AG04449 (cell line): ENCODE measurements around the gene AFP.

ENCODE experiments used
- CTCF ChIA-PET: fragments of 350-600 bp; formaldehyde crosslinking; extraction: SDS; loops from one replicate; lab custom pipeline; 2021; ENCODE audit warnings: antibody characterized with exemption; lab: Yijun Ruan, JAX
- POLR2A ChIA-PET: fragments of 400-600, 350-600 bp; formaldehyde crosslinking; extraction: SDS; loops from one replicate; lab custom pipeline; 2020; ENCODE audit warnings: antibody characterized with exemption, inconsistent platforms; lab: Yijun Ruan, JAX
- DNase-seq: peaks from one replicate; pipeline ENCODE4 v3.0.0-alpha.2; 2010; ENCODE audit warnings: low read depth, low spot score
- H3K4me3 ChIP-seq: 2 replicates; pipeline ENCODE4 v1.5.1; 2011; ENCODE audit warnings: low read depth, mild to moderate bottlenecking, control low read depth, low read length
- CTCF ChIP-seq: IDR thresholded peaks from one replicate; pipeline ENCODE4 v1.5.1; 2011; ENCODE audit warnings: mild to moderate bottlenecking, moderate library complexity, low read length, control low read depth, inconsistent platforms; ENCODE audit not compliant: insufficient read depth; ENCODE audit errors: missing control alignments

AFP gene

DNA sequence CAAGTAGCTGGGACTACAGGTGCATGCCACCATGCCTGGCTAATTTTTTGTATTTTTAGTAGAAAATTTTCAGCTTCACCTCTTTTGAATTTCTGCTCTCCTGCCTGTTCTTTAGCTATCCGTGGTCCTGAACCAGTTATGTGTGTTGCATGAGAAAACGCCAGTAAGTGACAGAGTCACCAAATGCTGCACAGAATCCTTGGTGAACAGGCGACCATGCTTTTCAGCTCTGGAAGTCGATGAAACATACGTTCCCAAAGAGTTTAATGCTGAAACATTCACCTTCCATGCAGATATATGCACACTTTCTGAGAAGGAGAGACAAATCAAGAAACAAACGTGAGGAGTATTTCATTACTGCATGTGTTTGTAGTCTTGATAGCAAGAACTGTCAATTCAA lies 18.0 kb upstream of the AFP start:
- H3K4me3 ChIP-seq = no peak overlapping the region
- ChIA-PET CTCF (interaction anchor here (0.9 kb wide), 1 partner anchor 28 kb away, joined by 3 read pairs; no protein-coding TSS in a partner anchor), POLR2A (no interaction called here)
- no peak for DNase-seq
- TF ChIP-seq CTCF = no peak

DNA sequence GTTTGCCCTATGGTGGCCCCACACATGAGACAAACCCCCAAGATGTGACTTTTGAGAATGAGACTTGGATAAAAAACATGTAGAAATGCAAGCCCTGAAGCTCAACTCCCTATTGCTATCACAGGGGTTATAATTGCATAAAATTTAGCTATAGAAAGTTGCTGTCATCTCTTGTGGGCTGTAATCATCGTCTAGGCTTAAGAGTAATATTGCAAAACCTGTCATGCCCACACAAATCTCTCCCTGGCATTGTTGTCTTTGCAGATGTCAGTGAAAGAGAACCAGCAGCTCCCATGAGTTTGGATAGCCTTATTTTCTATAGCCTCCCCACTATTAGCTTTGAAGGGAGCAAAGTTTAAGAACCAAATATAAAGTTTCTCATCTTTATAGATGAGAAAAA lies 17.3 kb upstream of the AFP start:
- ChIA-PET CTCF (interaction anchor here (0.9 kb wide), 1 partner anchor 27 kb away, joined by 3 read pairs; no protein-coding TSS in a partner anchor), POLR2A (no interaction called here)
- no peak for TF ChIP-seq CTCF
- no peak overlapping the region for H3K4me3 ChIP-seq
- DNase-seq = no peak

DNA sequence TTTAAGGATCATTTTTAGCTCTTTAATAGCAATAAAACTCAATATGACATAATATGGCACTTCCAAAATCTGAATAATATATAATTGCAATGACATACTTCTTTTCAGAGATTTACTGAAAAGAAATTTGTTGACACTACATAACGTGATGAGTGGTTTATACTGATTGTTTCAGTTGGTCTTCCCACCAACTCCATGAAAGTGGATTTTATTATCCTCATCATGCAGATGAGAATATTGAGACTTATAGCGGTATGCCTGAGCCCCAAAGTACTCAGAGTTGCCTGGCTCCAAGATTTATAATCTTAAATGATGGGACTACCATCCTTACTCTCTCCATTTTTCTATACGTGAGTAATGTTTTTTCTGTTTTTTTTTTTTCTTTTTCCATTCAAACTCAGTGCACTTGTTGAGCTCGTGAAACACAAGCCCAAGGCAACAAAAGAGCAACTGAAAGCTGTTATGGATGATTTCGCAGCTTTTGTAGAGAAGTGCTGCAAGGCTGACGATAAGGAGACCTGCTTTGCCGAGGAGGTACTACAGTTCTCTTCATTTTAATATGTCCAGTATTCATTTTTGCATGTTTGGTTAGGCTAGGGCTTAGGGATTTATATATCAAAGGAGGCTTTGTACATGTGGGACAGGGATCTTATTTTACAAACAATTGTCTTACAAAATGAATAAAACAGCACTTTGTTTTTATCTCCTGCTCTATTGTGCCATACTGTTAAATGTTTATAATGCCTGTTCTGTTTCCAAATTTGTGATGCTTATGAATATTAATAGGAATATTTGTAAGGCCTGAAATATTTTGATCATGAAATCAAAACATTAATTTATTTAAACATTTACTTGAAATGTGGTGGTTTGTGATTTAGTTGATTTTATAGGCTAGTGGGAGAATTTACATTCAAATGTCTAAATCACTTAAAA lies 16.6 kb upstream of the AFP start:
- DNase-seq = no peak
- TF ChIP-seq CTCF = no peak
- POLR2A ChIA-PET = no interaction called here
- CTCF ChIA-PET = interaction anchor here (0.9 kb wide), 1 partner anchor 27 kb away, joined by 3 read pairs; no protein-coding TSS in a partner anchor
- no peak overlapping the region for H3K4me3 ChIP-seq

- POLR2A ChIA-PET = no interaction called here
- no peak overlapping the region for H3K4me3 ChIP-seq
- no peak for TF ChIP-seq CTCF
- DNase-seq = no peak
- CTCF ChIA-PET = interaction anchor here (1.1 kb wide), 1 partner anchor 13 kb away, joined by 3 read pairs; no protein-coding TSS in a partner anchor
Observed at GRCh38 chr4:73420615-73421014, 15.4 kb upstream of the AFP start.

DNA sequence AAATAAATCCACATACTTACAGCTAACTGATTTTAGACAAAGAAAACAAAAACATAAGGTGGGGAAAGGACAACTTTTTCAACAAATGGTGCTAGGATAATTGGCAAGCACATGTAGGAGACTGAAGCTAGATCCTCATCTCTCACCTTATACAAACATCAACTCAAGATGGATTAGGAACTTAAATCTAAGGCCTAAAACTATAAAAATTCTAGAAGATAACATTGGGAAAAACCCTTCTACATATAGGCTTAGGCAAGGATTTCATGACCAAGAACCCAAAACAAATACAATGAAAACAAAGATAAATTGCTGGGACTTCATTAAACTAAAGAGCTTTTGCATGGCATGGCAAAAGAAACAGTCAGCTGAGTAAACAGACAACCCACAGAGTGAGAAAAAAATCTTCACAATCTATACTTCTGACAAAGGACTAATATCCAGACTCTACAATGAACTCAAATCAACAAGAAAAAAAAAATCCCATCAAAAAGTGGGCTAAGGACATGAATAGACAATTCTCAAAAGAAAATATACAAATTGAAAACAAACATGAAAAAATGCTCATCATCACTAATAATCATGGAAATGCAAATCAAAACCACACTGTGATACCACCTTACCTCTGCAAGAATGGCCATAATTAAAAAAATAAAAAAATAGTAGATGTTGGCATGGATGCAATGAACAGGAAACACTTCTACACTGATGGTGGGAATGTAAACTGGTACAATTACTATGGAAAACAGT lies 14.1 kb upstream of the AFP start:
- POLR2A ChIA-PET = no interaction called here
- TF ChIP-seq CTCF = no peak
- CTCF ChIA-PET = no interaction called here
- no peak overlapping the region for H3K4me3 ChIP-seq
- DNase-seq = no peak

DNA sequence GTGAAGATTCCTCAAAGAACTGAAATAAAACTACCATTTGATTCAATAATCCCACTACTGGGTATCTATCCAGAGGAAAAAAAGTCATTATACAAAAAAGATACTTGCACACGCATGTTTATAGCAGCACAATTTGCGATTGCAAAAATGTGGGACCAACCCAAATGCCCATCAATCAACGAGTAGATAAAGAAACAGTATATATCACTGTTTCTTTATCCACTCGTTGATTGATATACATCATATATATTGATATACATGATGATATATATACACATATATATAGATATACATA lies 13.6 kb upstream of the AFP start:
- no peak overlapping the region for H3K4me3 ChIP-seq
- DNase-seq = no peak
- ChIA-PET POLR2A (no interaction called here), CTCF (no interaction called here)
- TF ChIP-seq CTCF = no peak
